Fibroblast of pulmonary artery (primary cell): ENCODE results near the gene OSER1.
A peak's percentile ranks its signal among the peaks of the same experiment; 100 is the strongest.

Source experiments
- DNase-seq: peaks from one replicate; pipeline ENCODE4 v3.0.0-alpha.2; 2010; ENCODE audit warnings: low read depth
- H3K4me3 ChIP-seq: replicated peaks from 2 replicates; pipeline ENCODE4 v1.5.1; 2011; ENCODE audit warnings: low read depth, mild to moderate bottlenecking, control low read depth, low read length, moderate library complexity
- CTCF ChIP-seq: IDR thresholded peaks from 2 replicates; pipeline ENCODE4 v1.5.1; 2011; ENCODE audit warnings: mild to moderate bottlenecking, control low read depth, low read length, inconsistent platforms; ENCODE audit errors: missing control alignments

The OSER1 gene

GRCh38 chr20:44185574-44185973, 25.0 kb downstream of the OSER1 start:
- no peak overlapping the region for H3K4me3 ChIP-seq
- DNase-seq, result no peak
- TF ChIP-seq CTCF, result no peak

GRCh38 chr20:44183282-44183681, 27.3 kb downstream of the OSER1 start:
- no peak for DNase-seq
- no peak overlapping the region for H3K4me3 ChIP-seq
- TF ChIP-seq CTCF, result no peak

- no peak overlapping the region for H3K4me3 ChIP-seq
- no peak for TF ChIP-seq CTCF
- no peak for DNase-seq
Measured at GRCh38 chr20:44182863-44183262, 27.7 kb downstream of the OSER1 start.

GRCh38 chr20:44182135-44182765, 28.3 kb downstream of the OSER1 start:
- H3K4me3 ChIP-seq, result no peak overlapping the region
- no peak for DNase-seq
- no peak for TF ChIP-seq CTCF

GRCh38 chr20:44181611-44182010, 29.0 kb downstream of the OSER1 start:
- H3K4me3 ChIP-seq, result no peak overlapping the region
- no peak for TF ChIP-seq CTCF
- no peak for DNase-seq

- no peak overlapping the region for H3K4me3 ChIP-seq
- no peak for TF ChIP-seq CTCF
- peak; percentile 53 for DNase-seq
Measured at GRCh38 chr20:44180814-44181213, 29.8 kb downstream of the OSER1 start.

- no peak for DNase-seq
- TF ChIP-seq CTCF, result no peak
- no peak overlapping the region for H3K4me3 ChIP-seq
Measured at GRCh38 chr20:44176833-44177534, 33.6 kb downstream of the OSER1 start.
